HG03280 (cell line): ENCODE measurements around the gene CELSR1.

Experiments used
- ATAC-seq: cut with Tn5 transposase; IDR thresholded peaks from one replicate; pipeline ENCODE4 v1.9.1; 2021; ENCODE audit warnings: mild to moderate bottlenecking, moderate library complexity; ENCODE audit not compliant: unreplicated experiment

CELSR1 gene

DNA sequence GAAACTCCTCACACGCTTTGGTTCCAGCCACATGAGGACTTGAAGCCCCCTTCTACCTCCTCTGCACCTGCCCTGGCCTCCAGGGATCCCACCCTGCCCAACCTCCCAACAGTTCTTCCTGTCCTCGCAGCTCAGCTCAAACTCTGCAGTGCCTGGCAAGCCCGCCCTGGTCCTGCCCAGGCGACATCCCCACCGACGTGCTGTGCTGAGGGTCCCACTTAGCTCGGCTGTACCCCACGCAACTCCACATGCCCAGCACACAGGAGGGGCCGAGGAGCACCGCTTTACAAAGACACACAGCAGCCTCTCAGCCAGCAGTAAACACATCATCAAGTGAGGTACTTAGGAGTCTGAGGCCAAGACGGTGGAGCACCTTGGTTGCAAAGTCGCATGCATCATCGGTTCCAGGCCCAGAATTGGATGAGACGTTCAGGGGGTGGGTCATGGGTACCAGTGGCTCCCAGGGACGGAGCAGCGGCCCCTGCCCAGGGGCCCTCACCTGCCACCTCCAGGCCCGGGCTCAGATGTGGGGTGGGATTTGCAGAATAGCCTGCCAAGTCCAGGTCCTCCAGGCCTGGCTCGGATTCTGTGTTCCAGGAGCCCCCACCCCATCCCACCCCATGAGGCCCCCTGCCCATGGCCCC is 72.6 kb downstream of the CELSR1 start:
- no peak for ATAC-seq

DNA sequence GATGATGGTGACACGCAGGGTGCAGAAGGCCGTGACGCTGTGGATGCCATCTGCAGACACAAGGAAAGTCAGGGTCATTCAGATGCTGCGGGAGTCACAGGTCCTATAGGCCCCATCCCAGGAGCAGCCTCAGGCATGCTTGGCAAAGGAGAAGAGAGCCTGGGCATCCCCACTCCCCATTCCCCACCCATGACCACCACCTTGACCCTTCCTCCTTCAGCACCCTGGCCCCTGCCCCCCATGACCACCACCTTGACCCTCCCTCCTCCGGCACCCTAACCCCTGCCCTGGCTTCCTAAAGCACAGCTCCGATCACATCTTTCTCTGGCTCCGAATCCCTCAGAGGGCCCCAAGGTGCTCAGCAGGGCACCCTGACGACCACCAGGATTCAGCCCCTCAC is 73.1 kb downstream of the CELSR1 start:
- ATAC-seq = no peak

DNA sequence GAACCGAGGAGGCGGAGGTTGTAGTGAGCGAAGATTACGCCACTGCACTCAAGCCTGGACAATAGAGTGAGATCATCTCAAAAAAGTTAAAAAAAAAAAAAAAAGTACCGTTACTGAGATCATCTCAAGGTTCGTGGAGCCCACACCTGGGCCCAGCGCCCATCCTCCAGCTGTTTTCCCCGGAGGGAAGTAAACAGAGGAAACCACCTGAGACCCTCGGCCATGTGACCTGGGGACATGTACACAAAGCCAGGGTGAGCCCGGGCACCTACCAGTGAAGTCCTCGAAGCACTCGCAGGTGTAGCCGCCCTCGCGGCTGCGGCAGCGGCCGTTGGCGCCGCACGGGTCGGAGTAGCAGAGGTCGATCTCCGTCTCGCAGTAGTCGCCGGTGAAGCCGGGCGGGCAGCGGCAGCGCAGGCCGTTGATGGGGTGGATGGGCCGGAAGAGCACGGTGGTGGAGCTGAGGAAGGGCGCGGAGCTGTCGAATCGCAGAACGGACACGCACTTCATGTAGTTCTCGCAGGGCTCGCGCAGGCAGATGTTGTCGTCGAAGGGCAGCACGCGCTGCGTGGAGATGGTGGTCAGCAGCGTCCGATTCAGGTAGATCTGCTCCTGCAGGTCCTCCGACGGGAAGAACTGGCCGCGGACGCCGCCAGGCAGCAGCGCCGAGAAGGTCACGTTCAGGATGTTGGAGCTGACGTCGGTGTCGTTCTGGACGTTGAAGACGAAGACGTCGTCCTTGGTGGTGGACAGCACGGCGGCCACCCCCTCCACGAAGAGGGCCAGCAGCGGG is 73.8 kb downstream of the CELSR1 start:
- ATAC-seq = no peak

DNA sequence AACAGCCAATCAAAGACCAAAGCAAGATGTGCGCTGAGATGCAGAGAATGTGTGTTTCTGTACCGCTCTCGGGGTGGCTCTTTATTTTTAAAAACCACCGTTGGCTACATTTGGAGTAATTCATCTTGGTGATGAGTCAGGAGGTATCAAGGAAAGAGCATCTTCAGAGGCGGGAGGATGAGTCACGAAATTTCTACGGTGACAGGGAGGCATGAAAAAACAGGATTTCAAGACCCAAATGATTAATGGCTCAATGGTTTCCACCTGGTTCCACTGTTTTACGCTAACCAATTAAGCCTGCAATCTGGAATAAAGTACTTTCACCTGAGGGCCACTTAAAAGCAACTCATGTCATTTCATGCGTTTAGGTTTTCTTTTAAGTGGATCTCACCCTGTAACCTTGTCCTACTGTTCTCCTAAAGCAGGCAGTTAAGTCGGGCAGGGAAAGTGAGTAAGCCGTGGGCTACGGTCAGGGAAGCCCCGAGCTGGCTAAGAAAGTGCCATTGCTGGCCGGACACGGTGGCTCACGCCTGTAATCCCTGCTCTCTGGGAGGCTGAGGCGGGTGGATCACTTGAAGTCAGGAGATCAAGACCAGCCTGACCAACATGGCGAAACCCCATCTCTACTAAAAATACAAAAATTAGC is 74.6 kb downstream of the CELSR1 start:
- no peak for ATAC-seq

DNA sequence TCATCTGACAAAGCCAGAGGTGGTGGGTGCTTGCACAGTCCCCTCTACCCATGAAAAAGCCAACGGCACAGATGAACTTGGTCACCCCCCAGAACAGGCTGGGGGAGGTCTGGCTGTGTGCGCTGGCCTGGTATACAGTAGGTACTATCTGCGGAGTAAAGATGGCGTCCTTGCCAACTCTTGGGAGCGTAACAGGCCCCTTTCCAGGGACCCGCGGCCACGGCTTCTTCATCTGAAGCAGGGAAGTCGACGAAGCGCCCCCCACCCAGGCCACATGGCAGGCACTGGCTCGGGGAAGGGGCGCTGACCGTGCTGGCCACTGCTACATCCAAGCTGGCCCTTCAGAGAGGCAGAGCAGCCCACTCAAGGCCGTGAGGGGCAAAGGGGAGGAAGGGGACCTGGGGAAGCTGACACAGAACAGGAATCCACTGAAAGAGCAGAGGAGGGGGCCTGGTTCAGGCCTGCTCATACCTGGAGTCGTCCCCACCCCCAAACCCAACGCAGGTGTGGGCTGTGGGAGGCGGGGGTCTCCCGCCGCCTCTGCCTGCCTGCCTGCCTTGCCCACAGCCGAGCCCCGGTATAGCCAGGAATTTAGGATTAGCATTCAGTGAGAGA is 75.7 kb downstream of the CELSR1 start:
- ATAC-seq = no peak

DNA sequence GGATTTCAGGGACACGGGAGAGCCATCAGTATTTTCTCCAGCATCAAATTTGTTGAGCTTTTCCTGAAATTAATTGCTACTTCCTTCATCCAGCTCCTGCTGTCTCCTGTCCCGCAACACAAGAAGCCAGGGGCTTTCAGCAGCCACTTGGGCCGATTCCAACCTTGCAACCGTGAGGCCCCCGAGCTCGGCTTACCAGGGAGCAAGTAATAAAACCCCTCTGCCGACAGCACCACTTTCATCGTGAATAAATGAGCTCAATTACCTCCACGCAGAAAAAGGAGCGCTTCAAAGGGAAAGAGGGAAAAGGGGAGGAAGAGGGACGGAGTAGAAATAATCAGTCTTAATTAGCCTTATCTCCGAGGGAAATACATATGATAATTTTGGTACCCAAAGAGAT is 76.6 kb downstream of the CELSR1 start:
- no peak for ATAC-seq

DNA sequence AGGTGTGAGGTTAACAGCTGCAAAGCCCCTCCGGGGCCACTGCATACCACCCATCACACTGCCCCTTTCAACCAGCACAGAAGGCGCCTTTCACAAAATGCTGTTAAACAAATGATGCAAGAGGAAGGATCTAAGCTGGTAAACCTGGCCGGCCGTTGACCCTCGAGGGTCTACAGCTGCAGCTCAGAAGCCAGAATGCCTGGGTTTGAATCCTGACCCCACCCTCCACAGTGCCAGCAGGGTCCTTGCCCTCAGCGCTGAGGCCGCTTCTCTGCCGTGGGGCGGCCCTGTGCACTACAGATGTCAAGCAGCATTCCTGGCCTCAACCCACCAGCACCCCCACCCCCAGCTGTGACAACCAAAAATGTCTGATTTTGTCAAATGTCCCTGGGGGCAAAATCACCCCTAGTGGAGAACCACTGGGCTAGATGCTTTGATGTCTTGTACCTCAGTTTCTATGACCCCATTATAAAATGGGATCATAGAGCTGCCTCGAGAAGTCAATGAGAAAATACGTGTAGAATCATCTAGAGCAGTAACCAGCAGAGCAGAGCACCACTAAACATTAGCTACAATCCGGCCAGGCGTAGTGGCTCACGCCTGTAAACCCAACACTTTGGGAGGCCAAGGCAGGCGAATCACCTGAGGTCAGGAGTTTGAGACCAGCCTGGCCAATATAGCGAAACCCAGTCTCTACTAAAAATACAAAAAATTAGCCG is 77.9 kb downstream of the CELSR1 start:
- ATAC-seq = no peak

DNA sequence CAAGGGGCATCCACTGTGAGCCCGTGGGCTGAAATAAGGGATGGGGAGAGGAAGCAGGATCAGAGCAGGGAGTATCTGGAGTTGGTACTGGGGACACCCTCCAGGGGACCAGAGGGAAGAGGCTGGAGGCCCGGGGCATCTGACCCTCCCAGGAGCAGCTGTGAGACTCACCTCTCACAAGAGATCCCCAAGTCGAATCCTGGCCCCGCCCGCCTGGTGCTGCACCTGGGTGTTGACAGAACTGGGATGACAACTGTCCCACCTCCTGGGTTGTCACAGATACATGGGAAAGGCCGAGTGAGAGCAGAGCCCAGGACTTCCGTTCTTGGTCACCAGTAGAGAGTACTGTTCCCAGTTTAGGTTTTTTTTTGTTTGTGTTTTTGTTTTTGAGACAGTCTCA is 78.9 kb downstream of the CELSR1 start:
- no peak for ATAC-seq

DNA sequence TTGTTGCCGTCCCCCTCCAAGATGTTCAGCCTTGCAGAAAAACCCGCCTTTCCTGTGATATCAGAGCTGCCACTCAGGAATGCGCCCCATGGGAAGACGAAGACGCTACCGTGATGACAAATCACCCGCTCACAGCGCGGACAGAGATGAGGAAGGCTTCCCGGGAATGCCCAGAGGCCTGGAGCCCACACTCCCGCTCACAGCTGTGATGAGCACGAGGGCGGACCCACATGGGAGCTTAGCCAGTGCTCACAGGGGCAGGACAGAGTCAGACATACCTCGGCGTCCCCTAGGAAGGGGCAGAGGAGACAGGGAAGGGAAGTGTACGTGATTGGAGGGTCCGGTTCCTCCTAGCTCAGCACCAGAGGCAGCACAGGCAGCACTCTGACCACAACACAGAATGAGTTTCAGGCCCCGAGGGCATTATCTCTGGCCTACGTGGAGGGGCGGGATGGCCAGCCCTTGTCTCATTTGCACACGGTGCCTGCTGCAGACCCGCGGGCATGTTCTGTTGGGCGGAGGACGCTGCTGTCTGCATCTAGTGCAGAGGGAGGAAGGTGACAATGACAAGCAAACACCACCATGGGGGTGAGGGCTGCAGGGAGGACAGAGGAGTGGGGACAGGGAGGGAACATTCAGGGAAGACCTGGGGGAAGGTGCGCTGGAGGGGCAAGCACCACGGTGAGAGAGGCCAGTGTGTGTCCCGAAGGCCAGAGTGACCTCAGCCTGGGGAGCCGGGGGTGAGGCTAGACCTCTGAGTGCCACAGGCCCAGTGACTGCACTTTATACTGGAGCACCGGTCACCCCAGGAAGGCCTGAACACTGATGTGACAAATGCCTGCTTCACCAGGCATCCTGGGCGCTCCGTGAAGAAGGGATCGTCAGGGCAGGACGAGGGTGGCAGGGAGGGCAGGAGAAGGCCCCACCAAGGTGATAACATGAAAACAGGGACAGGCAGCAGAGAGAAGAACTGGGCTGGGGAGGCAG is 79.6 kb downstream of the CELSR1 start:
- no peak for ATAC-seq

DNA sequence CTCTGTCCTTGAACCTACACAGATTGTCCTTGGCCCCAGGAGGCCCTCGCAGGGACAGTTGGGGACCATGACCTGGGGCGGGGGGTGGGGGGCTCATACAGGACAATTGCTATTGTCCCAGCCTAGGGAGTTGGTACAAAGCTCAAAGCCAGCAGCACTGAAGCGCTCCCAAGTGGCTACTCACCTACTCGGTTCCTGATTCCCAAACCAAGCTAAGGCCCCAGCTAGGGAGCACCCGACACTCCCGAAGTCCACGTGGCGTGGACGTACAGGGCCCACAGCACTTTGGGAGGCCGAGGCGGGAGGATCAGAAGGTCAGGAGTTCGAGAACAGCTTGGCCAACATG is 80.6 kb downstream of the CELSR1 start:
- no peak for ATAC-seq

DNA sequence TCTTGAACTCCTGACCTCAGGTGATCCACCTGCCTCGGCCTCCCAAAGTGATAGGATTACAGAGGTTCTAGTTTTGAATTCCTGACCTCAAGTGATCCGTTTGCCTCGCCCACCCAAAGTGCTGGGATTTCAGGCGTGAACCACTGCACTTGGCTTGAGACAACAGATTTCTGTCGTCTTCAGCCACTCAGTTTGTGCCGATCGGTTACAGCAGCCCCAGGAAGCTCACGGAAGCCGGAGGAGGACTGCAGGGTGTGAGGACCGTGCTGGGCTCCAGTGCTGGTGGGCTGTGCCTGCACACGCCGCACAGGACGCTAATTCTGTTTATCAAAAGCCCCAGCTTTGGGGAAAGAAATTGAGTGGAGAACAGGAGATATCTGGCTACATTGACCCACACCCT is 82.0 kb downstream of the CELSR1 start:
- no peak for ATAC-seq

DNA sequence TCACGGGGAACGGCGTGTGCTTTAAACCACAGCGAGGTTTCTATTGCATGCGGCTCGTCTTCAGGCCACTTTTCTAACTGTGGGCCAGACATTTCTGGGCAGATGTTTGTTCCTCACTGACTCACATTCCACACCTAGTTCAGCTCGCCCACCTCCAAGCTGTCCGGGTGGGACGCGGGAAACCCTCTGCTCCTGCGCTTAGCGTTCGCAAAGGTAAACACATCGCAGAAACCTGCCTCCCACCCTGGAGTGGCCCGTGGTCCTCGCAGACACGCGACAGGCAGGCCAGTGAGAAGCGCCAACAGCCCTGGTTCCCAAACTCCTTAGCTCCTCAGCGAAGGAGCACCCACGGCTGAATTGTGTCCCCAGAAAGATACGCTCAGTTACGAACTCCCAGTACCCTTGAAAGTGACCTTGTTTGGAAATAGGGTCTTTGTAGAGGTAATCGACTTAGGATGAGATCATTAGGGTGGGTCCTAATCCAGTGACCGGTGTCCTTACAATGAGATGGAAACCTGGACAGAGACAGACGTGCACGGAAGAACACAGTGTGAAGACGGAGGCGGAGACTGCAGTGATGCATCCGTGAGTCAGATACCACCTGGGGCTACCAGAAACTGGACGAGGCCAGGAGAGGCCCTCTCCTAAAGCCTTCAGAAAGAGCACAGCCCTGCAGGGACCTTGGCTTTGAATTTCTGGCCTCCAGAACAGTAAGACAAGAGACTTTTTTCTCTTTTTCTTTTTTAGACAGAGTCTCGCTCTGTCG is 82.7 kb downstream of the CELSR1 start:
- no peak for ATAC-seq

DNA sequence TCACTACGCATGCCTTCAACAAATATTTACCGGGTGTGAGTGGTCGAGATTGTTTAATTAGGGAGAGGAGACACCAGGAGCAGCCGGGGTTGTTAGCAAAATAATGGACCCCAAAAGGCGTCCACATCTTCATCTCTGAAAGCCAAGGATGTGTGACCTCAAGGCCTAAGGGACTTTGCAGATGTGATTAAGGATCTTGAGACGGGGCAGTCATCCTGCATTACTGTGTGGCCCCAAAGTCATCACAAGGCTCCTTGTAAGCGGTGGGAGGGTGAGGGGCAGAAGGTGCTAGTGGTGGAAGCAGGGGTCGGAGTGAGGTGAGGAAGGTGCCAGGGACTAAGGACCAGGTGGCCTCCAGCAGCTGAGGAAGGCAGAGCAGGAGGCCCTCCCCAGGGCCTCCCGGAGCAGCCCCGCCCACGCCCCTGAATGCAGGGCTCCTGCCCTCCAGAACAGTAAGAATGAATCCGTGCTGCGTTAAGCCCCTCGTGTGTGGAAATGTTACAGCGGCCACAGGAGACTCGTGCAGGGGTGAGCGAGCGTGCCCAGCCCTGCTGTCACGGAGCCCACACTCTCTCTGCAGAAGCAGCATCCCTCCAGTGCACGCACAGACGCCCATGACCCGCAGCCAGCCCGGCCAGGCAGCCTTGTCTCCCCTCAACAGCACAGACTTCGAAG is 83.5 kb downstream of the CELSR1 start:
- no peak for ATAC-seq

DNA sequence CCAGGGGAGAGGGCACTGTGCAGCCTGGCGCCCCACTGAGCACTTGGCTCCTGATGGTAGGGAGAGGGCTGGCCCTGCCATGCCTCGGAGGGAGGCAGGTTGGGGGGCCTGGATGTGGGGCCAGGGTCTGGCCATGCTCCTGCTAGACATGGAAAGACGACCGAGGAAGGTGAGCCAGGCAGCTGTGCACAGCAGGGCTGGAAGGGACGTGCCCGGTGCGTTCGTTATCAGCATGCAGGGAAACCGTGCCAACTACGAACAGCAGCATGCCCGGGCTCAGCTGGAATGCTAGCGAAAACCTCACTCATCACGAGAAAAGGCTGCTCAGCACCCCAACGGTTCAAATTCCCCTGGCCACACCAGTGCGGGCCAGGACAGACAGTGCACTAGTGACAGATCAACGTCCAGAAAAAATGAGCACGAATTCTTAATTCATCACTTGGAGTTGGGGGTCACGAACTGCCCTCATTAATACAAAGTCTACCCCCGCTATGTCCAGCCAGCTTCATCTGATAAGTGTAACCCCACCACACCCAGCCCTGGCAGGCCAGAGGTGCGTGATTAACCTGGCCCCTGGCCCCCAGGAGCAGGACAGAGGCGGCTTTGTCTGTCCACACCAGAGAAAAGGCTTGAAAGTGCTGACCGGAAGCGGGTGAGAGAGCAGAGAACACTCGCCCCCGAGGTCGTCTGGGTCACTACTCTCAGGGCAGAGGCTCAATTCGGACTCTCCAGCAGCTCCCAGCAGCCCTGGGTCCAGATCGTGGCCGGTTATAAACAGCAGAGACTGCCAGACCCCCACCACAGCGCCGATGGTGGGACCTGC is 84.2 kb downstream of the CELSR1 start:
- ATAC-seq = no peak

DNA sequence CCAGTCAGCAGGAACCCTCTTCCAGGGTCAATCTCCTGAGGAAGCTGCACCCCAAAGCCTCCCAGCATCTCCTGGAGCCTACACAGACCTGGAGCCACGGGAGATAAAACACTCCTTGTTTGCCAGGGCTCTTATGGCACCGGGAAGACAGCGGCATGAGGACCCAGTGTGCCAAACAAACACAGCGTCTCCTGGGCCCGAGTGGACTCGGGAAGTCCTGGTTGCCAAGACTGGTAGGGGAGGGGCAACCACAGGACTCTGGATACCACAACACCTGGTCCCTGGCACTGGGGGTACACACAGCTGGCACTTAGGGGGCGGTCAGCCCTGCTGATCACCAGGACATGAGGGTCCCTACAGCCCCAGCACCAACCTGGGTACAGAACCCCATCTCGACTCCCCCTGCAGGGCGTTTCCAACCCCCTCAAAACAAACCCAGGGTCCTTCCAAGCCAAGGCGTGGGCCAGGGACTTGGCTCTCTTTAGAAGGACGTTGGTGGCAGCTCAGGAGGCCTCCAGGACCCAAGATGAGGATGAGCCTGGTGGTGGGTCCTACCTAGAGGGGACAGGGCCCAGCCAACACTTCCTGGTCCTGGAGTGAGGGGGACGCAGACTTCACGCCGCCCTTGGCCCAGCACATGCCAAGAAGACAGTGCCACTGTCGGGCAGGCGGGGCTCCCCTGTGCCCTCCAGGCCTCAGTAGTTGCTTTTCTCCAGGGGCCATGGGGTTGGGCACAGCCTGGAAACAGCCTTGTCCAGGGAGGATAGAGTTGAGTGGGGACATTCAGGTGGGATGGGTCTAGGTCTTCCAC is 85.0 kb downstream of the CELSR1 start:
- no peak for ATAC-seq

DNA sequence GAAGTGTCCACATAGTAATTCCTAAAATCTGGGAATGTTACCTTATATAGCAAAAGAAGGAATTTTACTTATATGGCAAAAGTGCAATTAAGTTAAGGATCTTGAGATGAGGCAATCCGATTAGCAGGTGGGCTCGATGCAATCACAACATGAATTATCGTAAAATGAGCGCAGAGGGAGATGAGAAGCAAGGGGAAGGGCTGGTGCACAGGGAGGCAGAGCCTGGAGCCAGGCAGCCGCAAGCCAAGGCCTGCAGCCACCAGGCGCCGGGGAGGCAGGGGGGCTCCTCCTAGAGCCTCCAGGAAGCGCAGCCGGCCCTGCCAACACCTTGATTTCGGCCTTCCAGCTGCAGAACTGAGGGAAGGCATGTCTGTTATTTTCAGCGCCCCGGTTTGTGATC is 85.7 kb downstream of the CELSR1 start:
- ATAC-seq = no peak

DNA sequence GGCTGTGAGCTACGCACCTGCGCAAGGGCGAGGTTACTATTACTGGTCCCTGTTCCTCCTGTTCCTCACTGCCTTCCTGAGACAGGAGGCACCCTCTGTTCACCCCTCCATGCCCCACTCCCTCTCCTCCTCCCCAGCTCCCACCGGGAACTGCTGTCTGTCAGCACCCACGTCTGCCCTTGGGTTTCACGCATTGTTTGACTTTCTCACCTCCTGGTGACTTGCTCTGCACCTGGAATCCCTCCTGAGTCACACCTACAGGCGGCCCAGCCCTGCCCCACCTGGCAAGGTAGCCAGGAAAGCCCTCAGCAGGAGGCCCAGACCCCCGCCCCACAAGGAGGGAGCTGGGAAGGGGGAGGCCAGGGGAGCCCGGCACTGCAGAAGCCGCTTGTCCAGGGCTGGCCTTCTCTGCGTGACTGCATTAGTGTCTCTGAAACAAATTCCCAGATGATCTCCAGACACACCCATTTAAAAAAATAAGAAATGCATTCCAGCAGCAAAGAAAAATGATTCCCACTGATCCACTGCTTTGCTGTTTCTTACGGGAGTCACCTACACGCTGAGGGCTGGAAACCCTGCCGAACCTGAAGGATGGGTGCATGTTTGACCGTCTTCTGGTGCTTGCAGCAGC is 86.4 kb downstream of the CELSR1 start:
- no peak for ATAC-seq
